Activated CD4-positive, alpha-beta T cell treated with anti-CD3 and anti-CD28 coated beads, Interleukin-2, Interleukin-4, amounts not matched to agents 100 ng/mL and 50 ng/mL, durations not matched to agents 16 hours and 8 hours (primary cell): Measurements from ENCODE around the gene PARD3.
"Not testable (repeated sequence)": the region's sequence is repeated elsewhere in the genome, so short reads cannot be mapped to it uniquely, and the experiment has no call there.

Source experiments
- DNase-seq: peaks from one replicate; pipeline ENCODE4 v3.0.0-alpha.2; 2020; ENCODE audit warnings: low spot score

The PARD3 gene

GRCh38 chr10:34715511-34716187, 99.4 kb downstream of the PARD3 start:
- no peak for DNase-seq

- no peak for DNase-seq
These were observed 101.2 kb downstream of the PARD3 start for GRCh38 chr10:34713875-34714274.

DNA sequence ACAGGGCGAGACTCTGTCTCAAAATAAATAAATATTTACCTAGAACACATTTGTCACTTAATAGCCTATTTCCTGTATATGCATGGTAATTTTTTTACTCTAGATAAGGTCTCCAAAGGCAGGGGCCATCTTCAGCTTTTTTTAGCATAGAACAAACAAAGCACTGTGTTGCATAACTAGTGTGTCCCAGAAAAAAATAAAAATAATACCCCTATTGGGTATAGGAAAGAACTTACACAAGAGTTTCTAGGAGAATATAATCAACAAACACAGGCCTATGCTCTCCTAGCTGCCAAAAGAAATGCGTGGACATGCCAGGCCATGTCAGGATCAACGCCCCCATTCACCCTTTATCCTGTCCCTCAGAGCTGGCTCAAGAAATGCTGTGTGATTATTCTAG, 103.6 kb downstream of the PARD3 start:
- no peak for DNase-seq

DNA sequence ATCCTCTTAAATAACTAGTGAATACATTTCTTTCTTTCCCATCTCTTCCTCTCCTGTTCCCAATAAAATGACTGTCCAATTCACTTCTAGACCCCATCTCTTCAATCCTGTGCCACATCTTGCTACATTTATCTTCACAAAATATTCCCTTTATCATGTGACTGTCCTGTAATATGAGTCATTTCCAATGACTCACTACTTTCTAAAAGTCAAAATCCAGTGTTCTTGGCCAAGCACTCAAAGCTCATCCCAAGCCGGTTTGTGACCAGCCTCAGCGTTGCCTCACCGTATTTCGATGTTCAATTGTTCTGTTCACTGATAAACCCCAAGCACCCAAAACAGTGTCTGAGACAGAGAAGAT, 104.7 kb downstream of the PARD3 start:
- no peak for DNase-seq

DNA sequence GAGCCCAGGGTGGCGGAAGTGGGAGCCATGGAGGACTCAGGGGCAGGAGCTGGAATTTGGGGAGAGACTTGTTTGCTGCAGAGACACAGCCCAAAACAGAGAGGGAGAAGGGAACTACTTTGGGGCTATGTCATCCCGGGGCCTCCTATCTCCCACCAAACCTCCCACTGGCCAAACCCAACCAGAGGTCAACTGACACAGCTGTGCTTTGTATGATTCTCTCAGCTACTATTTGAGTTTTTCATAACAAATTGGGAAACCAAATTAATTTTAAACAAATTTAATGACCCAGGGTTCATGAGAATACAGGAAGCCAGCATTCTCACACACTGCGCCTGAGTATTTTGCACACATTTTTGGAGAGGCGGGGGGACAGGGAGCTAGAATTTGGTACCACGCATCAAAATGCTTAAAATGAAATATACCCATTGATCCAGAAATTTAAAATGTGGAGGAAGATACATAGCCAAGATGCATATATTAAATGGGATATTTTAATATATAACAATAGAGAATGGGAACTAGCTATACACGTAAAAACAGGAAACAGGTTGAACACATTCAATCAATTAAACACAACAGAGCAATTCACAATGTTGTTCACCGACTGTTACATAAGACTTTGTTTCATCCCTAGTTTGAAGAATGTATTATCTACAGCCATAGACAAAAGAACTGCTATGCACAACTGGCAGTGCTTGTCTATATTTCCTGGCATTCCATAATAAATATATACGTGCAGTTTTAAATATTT, 105.3 kb downstream of the PARD3 start:
- DNase-seq: no peak

- no peak for DNase-seq
These were observed 107.4 kb downstream of the PARD3 start for GRCh38 chr10:34707656-34708055.

DNA sequence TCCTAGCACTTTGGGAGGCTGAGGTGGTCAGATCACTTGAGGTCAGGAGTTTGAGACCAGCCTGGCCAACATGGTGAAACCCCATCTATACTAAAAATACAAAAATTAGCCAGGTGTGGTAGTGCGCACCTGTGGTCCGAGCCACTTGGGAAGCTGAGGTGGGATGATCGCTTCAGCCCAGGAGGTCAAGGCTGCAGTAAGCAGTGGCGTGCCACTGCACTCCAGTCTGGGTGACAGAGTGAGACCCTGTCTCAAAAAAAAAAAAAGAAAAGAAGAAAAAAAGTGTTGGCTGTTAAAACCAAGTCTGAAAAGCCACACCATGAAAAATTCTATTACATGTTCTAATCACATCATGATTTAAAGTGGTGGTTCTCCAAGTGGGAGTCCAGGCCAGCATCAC, 108.1 kb downstream of the PARD3 start:
- DNase-seq: not testable (repeated sequence)

DNA sequence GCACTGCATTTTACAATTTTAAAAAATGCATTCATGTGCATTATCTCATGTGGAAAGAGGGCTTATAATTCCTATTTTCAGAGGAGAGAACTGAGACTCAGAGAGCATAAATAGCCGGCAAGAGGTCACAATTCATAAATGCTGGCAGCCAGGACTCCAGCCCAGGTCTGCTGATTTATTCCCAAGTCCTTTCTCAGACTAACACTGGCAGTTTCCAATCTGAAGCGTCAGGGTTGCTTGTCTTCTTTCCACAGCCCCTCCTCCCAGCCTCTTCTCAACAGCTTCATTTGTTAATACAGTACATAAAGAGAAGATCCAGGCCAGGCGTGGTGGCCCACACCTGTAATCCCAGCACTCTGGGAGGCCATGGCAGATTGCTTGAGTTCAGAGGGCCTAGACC, 108.9 kb downstream of the PARD3 start:
- DNase-seq: no peak

- no peak for DNase-seq
These were observed 109.5 kb downstream of the PARD3 start for GRCh38 chr10:34705563-34705962.

DNA sequence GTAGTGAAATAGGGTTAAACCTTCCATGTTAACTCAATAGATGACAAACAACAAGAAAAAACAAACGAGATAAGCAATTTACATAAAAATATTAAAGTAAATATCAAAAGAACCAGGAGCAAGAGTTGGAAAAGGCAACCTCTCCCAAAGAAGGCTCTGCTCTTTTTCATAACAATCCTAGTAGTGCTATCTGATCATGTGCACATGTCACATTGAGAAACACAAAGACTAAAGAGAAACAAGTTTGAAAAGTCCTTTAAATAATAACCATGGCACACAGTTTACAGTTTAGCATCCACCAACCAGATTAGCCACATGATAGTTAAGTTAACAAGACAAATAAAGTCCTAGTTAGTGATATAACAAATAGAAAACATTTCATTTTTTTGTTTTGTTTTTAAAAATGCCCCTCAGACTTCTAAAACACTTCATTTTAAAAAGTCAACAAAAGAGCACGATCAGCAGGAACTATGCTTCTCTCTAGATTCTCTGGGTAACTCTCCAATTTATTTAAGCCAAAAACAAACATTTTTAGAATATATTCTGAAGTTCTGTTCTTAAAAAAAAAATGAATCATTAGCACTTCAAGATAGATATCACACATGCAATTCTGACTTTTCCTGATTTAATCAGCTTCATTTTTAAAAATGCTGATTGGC, 110.4 kb downstream of the PARD3 start:
- DNase-seq: no peak

DNA sequence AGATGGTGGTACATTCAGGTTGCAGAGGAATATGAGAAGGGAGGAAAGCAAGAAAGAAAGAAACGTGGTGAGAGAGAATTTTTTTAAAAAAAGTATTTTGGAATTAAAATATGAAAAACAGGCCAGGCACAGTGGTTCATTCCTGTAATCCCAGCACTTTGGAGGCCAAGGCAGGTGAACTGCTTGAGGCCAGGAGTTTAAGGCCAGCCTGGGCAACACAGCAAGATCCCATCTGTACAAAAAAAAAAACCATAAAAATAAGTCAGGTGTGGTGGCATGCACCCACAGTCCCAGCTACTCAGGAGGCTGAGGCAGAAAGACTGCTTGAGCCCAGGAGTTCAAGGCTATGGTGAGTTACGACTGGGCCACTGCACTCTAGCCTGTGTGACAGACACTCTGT, 112.1 kb downstream of the PARD3 start:
- no peak for DNase-seq

DNA sequence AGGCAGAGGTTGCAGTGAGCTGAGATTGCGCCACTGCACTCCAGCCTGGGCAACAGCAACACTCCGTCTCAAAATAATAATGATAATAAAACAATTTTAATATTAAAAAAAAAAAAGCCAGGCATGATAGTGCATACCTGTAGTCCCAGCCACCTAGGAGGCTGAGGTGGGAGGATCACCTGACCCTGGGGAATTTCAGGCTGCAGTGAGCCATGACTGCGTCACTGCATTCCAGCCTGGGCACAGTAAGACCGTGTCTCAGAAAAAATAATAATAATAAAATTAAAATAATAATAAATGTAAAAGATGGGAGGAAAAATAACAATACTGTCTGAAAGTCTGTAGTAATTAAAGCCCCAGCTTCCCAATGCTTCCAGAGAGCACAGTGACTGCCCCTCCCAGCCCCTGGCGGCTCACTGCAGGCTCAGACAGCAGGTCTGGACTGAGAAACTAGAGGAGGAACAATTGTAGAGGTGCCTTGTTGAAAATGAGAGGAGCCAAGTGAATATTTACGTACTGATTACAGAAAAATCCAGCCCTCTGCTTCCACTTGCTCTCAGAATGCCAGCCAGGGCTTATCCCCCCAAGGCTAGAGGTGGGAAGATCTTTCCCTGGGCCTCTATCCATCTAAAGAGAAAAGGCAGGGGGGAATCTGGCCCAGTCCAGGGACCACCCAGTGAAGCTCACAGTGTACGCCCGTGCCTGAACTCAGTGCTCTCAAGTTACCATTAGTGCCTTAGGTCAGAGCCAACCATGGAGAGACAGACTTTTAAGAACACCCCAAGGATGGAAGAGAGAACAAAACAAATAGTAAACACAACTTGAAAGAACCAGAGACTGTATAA, 112.8 kb downstream of the PARD3 start:
- no peak for DNase-seq

GRCh38 chr10:34701194-34701593, 113.9 kb downstream of the PARD3 start:
- DNase-seq: no peak

- DNase-seq: not testable (repeated sequence)
These were observed 114.3 kb downstream of the PARD3 start for GRCh38 chr10:34700752-34701151.

- DNase-seq: no peak
These were observed 115.1 kb downstream of the PARD3 start for GRCh38 chr10:34699904-34700517.

DNA sequence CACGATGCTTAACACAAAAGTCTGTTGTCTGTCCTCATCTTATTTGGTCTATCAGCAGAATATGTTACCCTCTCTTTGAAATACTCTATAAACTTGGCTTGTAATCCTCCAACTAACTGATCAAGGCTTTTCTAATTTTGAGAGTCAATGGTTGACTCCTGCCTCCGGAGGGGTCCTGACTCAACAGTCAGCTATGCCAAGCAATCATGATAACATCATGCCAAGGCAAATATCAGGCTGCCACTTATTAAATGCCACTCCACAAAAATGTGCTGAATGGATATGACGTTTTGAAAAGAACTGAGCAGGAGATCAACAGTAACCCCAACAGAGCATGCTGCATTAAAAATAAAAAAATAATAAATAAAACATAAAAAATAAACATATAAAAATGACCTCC, 116.1 kb downstream of the PARD3 start:
- no peak for DNase-seq

- no peak for DNase-seq
These were observed 116.8 kb downstream of the PARD3 start for GRCh38 chr10:34698248-34698831.

DNA sequence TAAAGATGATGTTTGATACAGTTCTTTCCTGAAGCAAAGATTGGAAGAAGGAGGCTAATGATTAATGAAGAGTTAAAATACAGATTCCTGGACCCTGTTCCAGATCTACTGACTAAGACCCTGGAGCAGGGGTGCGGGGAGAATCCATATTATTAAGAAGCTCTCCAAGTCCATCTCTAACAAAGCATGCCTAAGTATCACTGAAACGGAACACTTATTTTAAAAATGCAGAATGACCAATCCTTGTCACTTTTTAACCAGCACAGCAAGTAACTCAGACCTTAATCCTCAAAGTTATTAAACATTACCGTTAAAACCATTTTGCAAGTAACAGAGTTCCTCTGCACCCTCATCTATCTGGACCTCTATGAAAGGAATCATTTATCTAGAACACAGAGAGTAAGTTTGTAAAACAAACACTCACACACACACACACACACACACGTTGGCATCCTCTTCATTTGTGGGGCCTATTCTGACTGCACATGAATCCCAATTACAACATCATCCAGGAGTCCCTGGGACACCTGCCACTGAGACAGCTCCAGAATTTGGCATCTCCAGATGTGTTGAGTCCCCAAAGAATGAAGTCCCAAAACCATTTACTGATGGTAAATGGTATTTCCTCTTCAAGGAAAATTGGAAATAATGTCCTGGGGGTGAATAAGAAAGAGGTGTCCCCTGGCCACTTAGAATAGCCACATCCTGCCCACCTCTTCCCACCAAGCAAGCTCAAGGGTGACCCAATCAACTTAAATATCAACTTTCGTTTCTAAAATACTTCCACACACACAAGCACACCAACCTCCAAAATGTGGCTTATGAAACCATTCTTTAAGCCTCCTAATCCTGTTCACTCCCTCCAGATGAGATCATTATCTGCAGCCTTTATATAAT, 117.5 kb downstream of the PARD3 start:
- DNase-seq: no peak

GRCh38 chr10:34696423-34696822, 118.7 kb downstream of the PARD3 start:
- DNase-seq: peak; percentile 48

GRCh38 chr10:34690383-34691049, 124.6 kb downstream of the PARD3 start:
- no peak for DNase-seq
